Prostate gland (tissue), 2 donors: ENCODE measurements around the gene PARVG. TPM values are rescaled to one million over a fixed set of nuclear protein-coding genes. Genes with fewer than 3 reads are reported as not detected.

Experiments
- DNase-seq: peaks from one replicate; pipeline ENCODE4 v3.0.0-alpha.2; 2019; ENCODE audit warnings: low spot score
- H3K27ac ChIP-seq, 2 donors: fragments of 200-600 bp; sonication (generic); 2 replicates each; pipeline ENCODE4 v1.5.1; 2017 to 2019
- H3K27me3 ChIP-seq: fragments of 200-600 bp; sonication (generic); replicated peaks from 2 replicates; pipeline ENCODE4 v1.5.1; 2019; ENCODE audit not compliant: insufficient read depth
- H3K36me3 ChIP-seq, 2 donors: fragments of 200-600 bp; sonication (generic); 1 replicate in 1 of 2; 2 replicates in 1 of 2; pipeline versions ENCODE4 v1.5.1 to v1.8.1; 2017 to 2019
- H3K4me1 ChIP-seq: fragments of 200-600 bp; sonication (generic); replicated peaks from 2 replicates; pipeline ENCODE4 v1.5.1; 2019
- H3K4me3 ChIP-seq, 2 donors: fragments of 200-600 bp; sonication (generic); 2 replicates each; pipeline ENCODE4 v1.5.1; 2017 to 2019
- H3K9me3 ChIP-seq: fragments of 200-600 bp; sonication (generic); 2 replicates; pipeline ENCODE4 v1.5.1; 2017
- POLR2A ChIP-seq: fragments of 450-650 bp; IDR thresholded peaks from one replicate; pipeline ENCODE4 v1.6.1; 2016; ENCODE audit warnings: antibody characterized with exemption, mild to moderate bottlenecking
- POLR2AphosphoS5 ChIP-seq: sonication (generic); formaldehyde crosslinking; IDR thresholded peaks from one replicate; pipeline ENCODE4 v1.6.1; 2017; ENCODE audit warnings: antibody characterized with exemption
- WGBS: methylation state at CpG from one replicate; pipeline ENCODE4 v1.1.5; 2018; 5-methylcytosine and 5-hydroxymethylcytosine counted together
- intact Hi-C: fragments of 100-400 bp; cut with DNase I; formaldehyde crosslinking; loops from one replicate; pipeline ENCODE4 v1.14.2; 2022
- total RNA-seq, 2 donors: library from RNA; depleted of rRNA; stranded (reverse); fragments of >200 nt; gene quantifications; one replicate each; pipeline ENCODE4 v1.1.0, GENCODE V29; 2016
- TF ChIP-seq, protein P1 (sequence below), 4 experiments: fragments of 200-600 bp in 2 of 4; fragments of 450-650 bp in 2 of 4; sonication (generic) in 2 of 4; IDR thresholded peaks; 1 replicate in 3 of 4; 2 replicates in 1 of 4; pipeline ENCODE4 v1.5.1; 2016 to 2019; ENCODE audit warnings: antibody characterized with exemption in 4 of 4, mild to moderate bottlenecking in 2 of 4, moderate library complexity in 2 of 4

PARVG gene
- total RNA-seq, 2 donors from 2014 or later, result 1.2 to 13.5 TPM

DNA sequence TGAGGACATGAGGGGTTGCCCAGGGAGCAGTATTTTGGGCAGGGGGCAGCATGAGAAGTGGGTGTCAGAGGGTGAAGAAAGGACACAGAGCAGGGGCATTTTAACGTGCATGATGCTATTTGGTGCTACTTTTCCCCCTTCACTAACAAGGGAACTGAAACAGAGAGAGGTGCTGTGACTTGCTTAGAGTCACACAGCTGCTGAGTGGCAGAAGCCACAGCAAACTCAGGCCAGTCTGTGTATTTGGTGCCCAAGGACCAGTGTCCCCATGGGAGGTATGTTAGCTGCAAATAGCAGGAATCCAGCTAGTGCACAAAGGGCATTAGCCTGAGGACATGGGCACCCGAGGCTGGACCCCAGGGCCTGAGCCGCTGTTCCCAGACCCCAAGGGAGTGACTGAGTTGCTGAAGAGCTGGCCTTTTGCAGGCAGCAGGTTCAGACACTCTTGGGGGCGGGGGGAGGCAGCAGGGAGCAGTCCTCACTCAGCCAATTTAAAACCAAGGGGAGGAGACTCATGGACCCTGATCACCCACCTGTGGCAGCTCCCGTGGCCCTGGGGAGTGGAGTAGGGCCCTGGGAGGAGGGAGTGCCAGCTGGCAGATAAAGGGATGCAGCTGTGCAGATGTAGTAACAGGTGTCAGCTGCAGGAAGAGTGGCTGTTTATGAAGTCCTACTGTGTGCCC, 14.6 kb downstream of the PARVG start:
- Histone ChIP-seq H3K27me3 (no peaks in the 10 kb centered on the region), H3K4me1 (no peaks in the 10 kb centered on the region), H3K9me3 (no peaks in the 10 kb centered on the region), H3K4me3 (no peak overlapping the region), H3K36me3 (no peaks in the 10 kb centered on the region), H3K27ac (no peak overlapping the region)
- intact Hi-C loops, result no loop called here
- WGBS, result 57% methylated on average over 5 of the region's 5 CpGs
- TF ChIP-seq, protein P1, sequence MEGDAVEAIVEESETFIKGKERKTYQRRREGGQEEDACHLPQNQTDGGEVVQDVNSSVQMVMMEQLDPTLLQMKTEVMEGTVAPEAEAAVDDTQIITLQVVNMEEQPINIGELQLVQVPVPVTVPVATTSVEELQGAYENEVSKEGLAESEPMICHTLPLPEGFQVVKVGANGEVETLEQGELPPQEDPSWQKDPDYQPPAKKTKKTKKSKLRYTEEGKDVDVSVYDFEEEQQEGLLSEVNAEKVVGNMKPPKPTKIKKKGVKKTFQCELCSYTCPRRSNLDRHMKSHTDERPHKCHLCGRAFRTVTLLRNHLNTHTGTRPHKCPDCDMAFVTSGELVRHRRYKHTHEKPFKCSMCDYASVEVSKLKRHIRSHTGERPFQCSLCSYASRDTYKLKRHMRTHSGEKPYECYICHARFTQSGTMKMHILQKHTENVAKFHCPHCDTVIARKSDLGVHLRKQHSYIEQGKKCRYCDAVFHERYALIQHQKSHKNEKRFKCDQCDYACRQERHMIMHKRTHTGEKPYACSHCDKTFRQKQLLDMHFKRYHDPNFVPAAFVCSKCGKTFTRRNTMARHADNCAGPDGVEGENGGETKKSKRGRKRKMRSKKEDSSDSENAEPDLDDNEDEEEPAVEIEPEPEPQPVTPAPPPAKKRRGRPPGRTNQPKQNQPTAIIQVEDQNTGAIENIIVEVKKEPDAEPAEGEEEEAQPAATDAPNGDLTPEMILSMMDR (IDR thresholded peaks at IDR 0.05), result no peak
- no peak for TF ChIP-seq POLR2AphosphoS5
- no peak for TF ChIP-seq POLR2A
- no peak for DNase-seq

DNA sequence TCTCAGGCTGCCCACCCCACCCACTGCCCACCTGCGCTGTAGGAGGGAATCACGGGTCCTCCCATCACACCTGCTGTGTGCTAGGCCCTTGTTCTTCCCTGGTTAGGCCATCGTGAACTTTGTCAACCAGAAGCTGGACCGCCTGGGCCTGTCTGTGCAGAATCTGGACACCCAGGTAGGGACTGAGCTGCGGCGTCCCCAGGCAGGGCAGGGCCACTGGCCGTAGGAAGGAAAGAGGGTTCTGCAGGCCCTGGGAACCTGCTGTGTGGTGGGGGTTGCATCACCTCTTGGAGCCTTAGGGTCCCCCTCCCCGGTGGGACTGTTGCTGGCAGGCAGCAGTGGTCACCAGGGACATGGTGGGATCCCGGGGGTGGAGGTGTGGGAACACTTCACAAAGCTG, 15.5 kb downstream of the PARVG start:
- intact Hi-C loops, result no loop called here
- Histone ChIP-seq H3K27me3 (no peaks in the 10 kb centered on the region), H3K4me3 (no peak overlapping the region), H3K27ac (no peak overlapping the region), H3K9me3 (no peaks in the 10 kb centered on the region), H3K4me1 (no peaks in the 10 kb centered on the region), H3K36me3 (no peaks in the 10 kb centered on the region)
- DNase-seq, result no peak
- WGBS, result 54% methylated on average over 9 of the region's 9 CpGs
- TF ChIP-seq, protein P1 (IDR thresholded peaks at IDR 0.05), result no peak
- TF ChIP-seq POLR2A (no peak), POLR2AphosphoS5 (no peak)

DNA sequence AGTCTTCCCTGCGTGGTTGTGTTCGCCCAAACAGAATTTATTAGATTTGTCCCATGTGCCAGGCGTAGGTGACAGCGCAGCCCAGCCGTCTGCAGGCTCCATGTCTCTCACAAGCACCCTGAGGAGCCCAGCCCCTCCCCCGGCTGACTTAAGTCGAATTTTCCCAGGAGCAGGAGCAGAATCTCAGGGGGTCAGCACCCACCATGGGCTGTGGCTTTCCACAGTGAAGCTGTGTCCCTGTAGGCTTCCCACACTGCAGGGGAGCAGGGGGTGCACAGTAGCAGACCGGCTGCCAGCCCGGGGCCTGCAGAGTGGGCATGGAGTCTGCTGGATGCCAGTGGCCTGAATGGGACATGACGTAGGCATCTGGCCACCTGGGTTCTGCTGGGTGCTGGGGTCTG, 16.0 kb downstream of the PARVG start:
- Histone ChIP-seq H3K36me3 (no peaks in the 10 kb centered on the region), H3K4me3 (no peak overlapping the region), H3K27me3 (no peaks in the 10 kb centered on the region), H3K27ac (no peak overlapping the region), H3K4me1 (no peaks in the 10 kb centered on the region), H3K9me3 (no peaks in the 10 kb centered on the region)
- 57% methylated on average over 10 of the region's 10 CpGs for WGBS
- no peak for DNase-seq
- TF ChIP-seq POLR2AphosphoS5, result no peak
- no peak for TF ChIP-seq POLR2A
- TF ChIP-seq, protein P1 (IDR thresholded peaks at IDR 0.05), result no peak
- intact Hi-C loops, result no loop called here

DNA sequence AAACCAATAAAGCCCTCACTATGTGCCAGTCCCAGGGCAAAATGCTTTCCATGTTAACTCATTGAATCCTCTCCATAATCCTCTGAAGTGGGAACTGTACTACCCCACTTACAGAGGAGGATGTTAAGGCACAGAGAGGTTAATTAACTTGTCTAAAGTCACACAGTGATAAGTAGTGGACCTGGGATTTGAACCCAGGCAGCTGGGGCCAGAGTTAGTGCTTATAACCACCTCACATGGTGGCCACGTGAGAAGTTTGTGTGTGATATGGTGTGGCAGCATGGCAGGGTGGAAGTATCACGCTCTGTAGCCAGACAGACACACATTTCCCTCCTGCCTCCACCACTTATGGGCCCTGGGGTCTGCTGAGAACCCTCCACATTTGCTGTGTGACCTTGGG, 16.5 kb downstream of the PARVG start:
- Histone ChIP-seq H3K9me3 (no peaks in the 10 kb centered on the region), H3K4me3 (no peak overlapping the region), H3K27ac (no peak overlapping the region), H3K4me1 (no peaks in the 10 kb centered on the region), H3K36me3 (no peaks in the 10 kb centered on the region), H3K27me3 (no peaks in the 10 kb centered on the region)
- no peak for DNase-seq
- intact Hi-C loops, result no loop called here
- TF ChIP-seq POLR2A, result no peak
- TF ChIP-seq, protein P1 (IDR thresholded peaks at IDR 0.05), result no peak
- TF ChIP-seq POLR2AphosphoS5, result no peak
- WGBS, result 91% methylated on average over 2 of the region's 2 CpGs

DNA sequence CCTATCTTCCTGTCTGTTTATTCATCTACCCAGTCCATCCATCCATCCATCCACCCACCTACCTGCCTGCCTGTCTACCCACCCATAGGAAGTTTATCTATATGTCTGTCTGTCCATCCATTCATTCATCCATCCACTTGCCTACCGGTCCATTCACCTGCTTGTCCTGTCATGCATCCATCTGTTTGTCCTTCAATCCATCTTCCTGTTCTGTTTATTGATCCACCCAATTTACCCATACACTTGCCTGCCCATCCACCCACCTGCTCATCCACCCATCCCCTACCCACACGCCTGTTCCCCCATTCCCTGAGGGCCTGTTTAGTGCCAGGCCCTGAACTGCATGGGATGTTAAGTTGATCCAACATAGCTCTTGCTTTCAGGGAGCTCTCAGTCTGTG, 18.4 kb downstream of the PARVG start:
- H3K36me3 ChIP-seq, result no peaks in the 10 kb centered on the region
- WGBS, result 87% methylated on average over 2 of the region's 2 CpGs
- no peaks in the 10 kb centered on the region for H3K4me1 ChIP-seq
- no peaks in the 10 kb centered on the region for H3K27me3 ChIP-seq
- no peak for DNase-seq
- intact Hi-C loops, result no loop called here
- H3K4me3 ChIP-seq, result no peak overlapping the region
- H3K27ac ChIP-seq, result no peak overlapping the region
- no peaks in the 10 kb centered on the region for H3K9me3 ChIP-seq
- no peak for TF ChIP-seq POLR2A
- TF ChIP-seq, protein P1 (IDR thresholded peaks at IDR 0.05), result no peak
- TF ChIP-seq POLR2AphosphoS5, result no peak
